ENCODE results near the gene RNF208. TPM values are rescaled to one million over a fixed set of nuclear protein-coding genes. Genes with fewer than 3 reads are reported as not detected.

Gene RNF208
- total and polyA plus RNA-seq, 9 of the 15 experiments (the other 6 are each of a cell fraction or from before 2014, with no cell fraction given): 0.15 to 6.9 (median 0.50) TPM; not detected in 2

- no peak for TF ChIP-seq RBM17 (IDR thresholded peaks at IDR 0.05; ENCODE audit: borderline replicate concordance, low read depth, low read length)
- no peak for TF ChIP-seq BACH1 (tag; IDR thresholded peaks at IDR 0.05)
- TF ChIP-seq RBM15 (IDR thresholded peaks at IDR 0.05; ENCODE audit: insufficient read depth, low read length): no peak
- TF ChIP-seq, protein P1, sequence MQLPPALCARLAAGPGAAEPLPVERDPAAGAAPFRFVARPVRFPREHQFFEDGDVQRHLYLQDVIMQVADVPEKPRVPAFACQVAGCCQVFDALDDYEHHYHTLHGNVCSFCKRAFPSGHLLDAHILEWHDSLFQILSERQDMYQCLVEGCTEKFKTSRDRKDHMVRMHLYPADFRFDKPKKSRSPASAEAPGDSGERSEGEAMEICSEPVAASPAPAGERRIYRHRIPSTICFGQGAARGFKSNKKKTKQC (CRISPR knock-in tag; IDR thresholded peaks at IDR 0.05): no peak; the same call in 1 of the 2 replicates
- TF ChIP-seq DDX20 (tag; IDR thresholded peaks at IDR 0.05; ENCODE audit: low read depth): no peak
- TF ChIP-seq RBFOX2 (IDR thresholded peaks at IDR 0.05; ENCODE audit: low read depth, low read length): peak; percentile 93
- TF ChIP-seq ZNF668 (CRISPR knock-in tag; IDR thresholded peaks at IDR 0.05): no peak
- TF ChIP-seq ESRRA (IDR thresholded peaks at IDR 0.05; ENCODE audit: borderline replicate concordance, low read depth): peak; percentile 56
- no peak for TF ChIP-seq ZNF263 (CRISPR knock-in tag; IDR thresholded peaks at IDR 0.05; ENCODE audit: borderline replicate concordance)
- TF ChIP-seq ZNF408 (CRISPR knock-in tag; IDR thresholded peaks at IDR 0.05; ENCODE audit: low read depth): no peak
- TF ChIP-seq BRF1 (IDR thresholded peaks at IDR 0.05; ENCODE audit: borderline replicate concordance, extremely low read depth, insufficient read length): no peak
- no peak for TF ChIP-seq ZNF146 (CRISPR knock-in tag; IDR thresholded peaks at IDR 0.05; ENCODE audit: unreplicated experiment)
- no peak for TF ChIP-seq ZNF644 (tag; IDR thresholded peaks at IDR 0.05; ENCODE audit: low read depth)
- no peak for TF ChIP-seq SMARCA4 (IDR thresholded peaks at IDR 0.05)
- no peak for TF ChIP-seq ELK1 (CRISPR knock-in tag; IDR thresholded peaks at IDR 0.05)
- TF ChIP-seq CSDE1 (IDR thresholded peaks at IDR 0.05): no peak
- no peak for TF ChIP-seq ZBTB8A (IDR thresholded peaks at IDR 0.05; ENCODE audit: partially characterized antibody)
- peak; percentile 14 for TF ChIP-seq HNRNPLL (IDR thresholded peaks at IDR 0.05; ENCODE audit: low read depth, low read length, poor library complexity, severe bottlenecking)
- TF ChIP-seq NELFE (IDR thresholded peaks at IDR 0.05; ENCODE audit: insufficient read depth, insufficient read length): no peak
- TF ChIP-seq POLR2AphosphoS5 (IDR thresholded peaks at IDR 0.05; ENCODE audit: control insufficient read depth, insufficient read depth, low read depth, low read length): 0 out of 2 replicates have a peak, but pooled peaks have one; percentile 16
- TF ChIP-seq CBX5 (IDR thresholded peaks at IDR 0.05; ENCODE audit: borderline replicate concordance, low read depth): no peak
Observed at GRCh38 chr9:137241490-137242268, 19.6 kb upstream of the RNF208 start (continued).

Measured in K562 (cell line).